IPS-18c (cell line): ENCODE results near the gene STAG2.

Experiments
- H3K4me3 ChIP-seq: 2 replicates; pipeline ENCODE4 v1.7.0; 2013; ENCODE audit warnings: low read depth, mild to moderate bottlenecking, low read length, moderate library complexity; ENCODE audit not compliant: insufficient read depth
- H3K9me3 ChIP-seq: one replicate; pipeline ENCODE4 v1.6.1; 2013; ENCODE audit warnings: mild to moderate bottlenecking, low read length, moderate library complexity; ENCODE audit not compliant: control insufficient read depth, insufficient read depth

Gene STAG2

GRCh38 chrX:123967497-123967896 is 6.0 kb downstream of the STAG2 start:
- Histone ChIP-seq H3K4me3 (no peak overlapping the region), H3K9me3 (peaks cover 2% of the 10 kb centered on the region)

DNA sequence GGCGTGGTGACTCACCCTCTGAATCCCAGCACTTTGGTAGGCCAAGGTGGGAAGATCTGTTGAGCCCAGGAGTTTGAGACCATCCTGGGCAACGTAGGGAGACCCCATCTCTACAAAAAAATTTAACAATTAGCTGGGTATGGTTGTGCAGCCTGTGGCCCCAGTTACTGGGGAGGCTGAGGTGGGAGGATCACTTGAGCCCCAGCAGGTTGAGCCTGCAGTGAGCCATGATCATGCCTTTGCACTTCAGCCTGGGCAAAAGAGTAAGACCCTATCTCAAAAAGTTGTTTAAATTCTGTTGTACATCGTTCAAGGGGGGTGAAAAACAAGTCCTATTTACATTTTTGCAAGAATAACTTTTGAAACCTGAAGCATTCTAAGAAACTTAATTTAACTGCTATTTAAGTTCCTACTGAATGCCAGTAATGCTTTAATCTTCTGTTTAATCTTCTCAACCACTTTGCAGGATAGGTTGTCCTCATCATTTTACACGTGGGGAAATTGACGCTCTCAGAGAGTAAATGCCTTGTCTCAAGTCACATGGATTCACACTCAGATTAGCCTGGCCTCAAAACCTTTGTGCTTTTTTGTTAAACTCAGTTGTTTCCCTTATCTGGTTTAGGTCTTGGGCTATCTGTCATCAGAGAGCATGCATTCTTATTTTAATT is 7.0 kb downstream of the STAG2 start:
- no peak overlapping the region for H3K4me3 ChIP-seq
- H3K9me3 ChIP-seq: peaks cover 2% of the 10 kb centered on the region

DNA sequence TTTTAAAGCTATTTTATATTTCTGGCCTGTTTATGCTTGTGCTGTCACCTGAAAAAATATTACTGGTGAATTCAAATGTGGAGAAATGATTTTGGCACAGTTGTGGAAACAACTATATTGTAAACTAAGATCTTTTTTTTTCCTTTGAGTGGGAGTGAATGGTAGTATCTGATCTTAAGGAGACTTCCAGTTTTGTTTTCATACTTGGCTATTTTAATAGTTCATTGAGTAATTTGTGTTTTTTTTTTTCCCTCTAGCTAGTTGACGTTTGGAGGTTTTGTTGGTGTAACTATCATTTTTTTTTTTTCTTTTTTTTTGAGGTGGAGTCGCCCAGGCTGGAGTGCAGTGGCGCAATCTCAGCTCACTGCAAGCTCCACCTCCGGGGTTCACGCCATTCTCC is 10.5 kb downstream of the STAG2 start:
- peaks cover 6% of the 10 kb centered on the region for H3K9me3 ChIP-seq

DNA sequence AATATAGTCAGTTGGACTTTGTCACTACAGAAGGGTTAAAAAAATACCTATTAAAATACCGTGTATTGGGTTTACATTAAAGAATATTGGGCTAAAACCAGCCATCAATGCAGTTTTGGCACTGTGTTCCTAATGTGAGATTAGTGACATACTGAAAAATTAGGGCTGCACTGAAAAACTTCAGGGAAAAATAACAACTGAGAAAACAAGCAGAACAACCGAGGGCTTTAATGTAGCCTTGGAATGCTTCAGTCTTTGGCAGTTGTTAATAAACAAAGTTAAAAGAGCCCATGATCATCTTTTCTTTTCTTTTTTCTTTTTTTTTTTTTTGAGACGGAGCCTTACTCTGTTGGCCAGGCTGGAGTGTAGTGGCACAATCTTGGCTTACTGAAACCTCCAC is 12.4 kb downstream of the STAG2 start:
- peaks cover 6% of the 10 kb centered on the region for H3K9me3 ChIP-seq
- no peak overlapping the region for H3K4me3 ChIP-seq

More for the DNA sequence above, 10.5 kb downstream of the STAG2 start:
- no peak overlapping the region for H3K4me3 ChIP-seq

DNA sequence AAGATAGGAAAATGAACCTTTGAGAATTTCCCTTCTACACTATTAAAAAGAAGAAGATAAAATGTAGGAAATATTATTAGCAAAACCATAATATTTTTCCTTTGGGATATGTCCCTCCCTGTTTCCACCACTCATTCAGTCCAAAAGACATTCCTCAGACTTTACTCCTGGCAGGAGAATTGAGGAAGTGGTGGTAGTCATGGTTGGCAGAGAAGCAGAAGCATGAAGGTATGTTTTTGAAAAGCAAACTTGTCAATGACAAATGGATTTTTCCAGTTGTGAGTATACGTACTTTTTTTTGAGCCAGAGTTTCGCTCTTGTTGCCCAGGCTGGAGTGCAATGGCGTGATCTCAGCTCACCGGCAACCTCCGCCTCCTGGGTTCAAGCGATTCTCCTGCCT is 13.7 kb downstream of the STAG2 start:
- Histone ChIP-seq H3K4me3 (no peak overlapping the region), H3K9me3 (peaks cover 6% of the 10 kb centered on the region)

DNA sequence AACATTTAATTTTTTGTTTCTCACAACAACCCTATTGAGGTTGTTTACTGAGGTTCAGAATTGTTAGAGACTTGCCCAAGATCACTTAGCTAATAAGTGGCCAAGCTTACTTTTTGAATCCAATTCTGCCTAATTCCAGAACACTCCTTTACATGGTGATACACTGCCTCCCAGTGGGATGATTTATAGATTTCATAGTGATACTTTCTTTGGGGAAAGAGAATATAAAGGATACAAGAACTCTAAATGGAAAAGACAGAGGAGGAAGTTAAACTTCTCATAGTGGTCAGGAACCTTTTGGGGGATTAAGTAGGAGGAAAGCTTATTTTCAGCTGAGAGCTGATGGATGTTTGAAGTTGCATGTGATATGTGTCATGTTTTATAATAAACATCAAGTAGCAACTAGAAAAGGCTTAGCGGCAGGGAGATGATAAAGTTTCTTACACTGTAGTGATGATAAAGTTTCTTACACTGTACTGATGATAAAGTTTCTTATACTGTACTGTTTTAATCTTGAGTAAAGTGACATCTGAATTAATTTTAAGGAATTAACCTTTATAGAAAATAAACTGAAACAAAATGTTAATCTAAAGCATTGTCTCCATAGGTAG is 15.3 kb downstream of the STAG2 start:
- Histone ChIP-seq H3K4me3 (no peak overlapping the region), H3K9me3 (peaks cover 3% of the 10 kb centered on the region)

- peaks cover 6% of the 10 kb centered on the region for H3K9me3 ChIP-seq
- H3K4me3 ChIP-seq: no peak overlapping the region
Measured at GRCh38 chrX:123983240-123983639, 21.7 kb downstream of the STAG2 start.

DNA sequence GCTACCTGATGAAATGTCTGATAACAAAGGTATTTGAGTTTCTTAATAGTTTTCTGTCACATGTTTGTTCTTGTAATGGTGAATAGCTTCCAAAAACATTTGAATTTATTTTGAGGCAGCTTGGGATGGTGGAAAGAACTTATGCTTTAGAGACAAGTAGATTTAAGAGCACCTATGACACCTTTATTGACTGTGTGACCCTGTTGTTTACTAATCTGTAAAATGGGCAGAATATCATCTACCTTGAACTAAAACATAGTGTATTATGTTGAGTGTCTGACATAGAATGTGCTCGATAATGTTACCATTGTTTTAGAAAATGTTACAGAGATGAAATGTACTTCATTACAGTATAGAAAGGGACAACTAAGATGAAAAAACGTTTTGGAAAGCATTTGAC is 24.9 kb downstream of the STAG2 start:
- Histone ChIP-seq H3K9me3 (peaks cover 6% of the 10 kb centered on the region), H3K4me3 (no peak overlapping the region)

DNA sequence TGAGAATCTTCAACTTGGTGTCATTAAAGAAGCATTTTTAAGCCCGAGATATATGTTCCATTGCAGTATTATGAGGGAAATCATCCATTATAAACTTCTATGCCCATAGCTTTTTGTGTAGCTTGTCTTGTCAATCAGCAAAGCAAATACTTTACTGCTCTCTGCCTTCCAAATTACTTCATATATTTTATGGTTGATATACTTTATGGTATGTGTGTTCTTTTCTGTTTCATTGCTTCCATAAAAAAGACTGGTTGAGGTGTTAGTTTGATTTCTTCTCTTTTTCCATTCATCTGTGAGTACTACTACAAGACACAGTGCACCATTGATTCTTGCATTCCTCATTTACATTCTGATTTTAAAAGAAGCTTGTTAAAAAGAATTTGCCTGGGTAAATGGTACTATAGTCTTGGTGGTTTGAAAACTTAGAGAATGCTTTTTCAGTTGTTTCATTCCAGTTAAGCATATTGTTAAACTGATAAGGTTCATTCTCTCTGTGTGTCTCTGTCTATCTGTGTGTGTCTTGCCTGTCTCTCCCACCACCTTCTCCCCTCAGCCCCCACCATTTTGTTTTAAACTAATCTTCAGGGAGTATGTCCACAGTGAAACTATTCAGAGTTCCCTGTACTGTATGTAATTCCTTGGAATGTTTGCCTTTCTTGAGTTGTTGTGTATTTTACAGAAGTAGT is 27.1 kb downstream of the STAG2 start:
- peaks cover 2% of the 10 kb centered on the region for H3K9me3 ChIP-seq
- H3K4me3 ChIP-seq: no peak overlapping the region

DNA sequence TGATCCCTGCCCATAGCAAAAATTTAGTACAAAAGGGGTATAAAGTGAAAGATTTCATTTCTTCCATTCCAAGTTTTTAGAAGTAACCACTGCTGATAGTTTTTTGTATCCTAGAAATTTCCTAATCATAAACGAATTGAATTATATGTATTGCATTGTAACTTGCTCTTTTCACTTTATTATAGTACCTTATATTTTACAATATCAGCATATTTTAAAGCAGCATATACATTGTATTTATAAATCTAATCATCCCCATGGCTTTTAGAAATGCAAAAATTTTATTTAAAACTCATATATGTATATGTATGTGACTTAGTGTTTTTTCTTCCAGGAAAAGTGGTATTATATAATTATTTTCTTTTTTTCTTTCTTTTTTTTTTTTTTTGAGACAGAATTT is 27.7 kb downstream of the STAG2 start:
- peaks cover 2% of the 10 kb centered on the region for H3K9me3 ChIP-seq

GRCh38 chrX:123990169-123990568 is 28.7 kb downstream of the STAG2 start:
- H3K4me3 ChIP-seq: no peak overlapping the region

More for the DNA sequence above, 27.7 kb downstream of the STAG2 start:
- H3K4me3 ChIP-seq: no peak overlapping the region

DNA sequence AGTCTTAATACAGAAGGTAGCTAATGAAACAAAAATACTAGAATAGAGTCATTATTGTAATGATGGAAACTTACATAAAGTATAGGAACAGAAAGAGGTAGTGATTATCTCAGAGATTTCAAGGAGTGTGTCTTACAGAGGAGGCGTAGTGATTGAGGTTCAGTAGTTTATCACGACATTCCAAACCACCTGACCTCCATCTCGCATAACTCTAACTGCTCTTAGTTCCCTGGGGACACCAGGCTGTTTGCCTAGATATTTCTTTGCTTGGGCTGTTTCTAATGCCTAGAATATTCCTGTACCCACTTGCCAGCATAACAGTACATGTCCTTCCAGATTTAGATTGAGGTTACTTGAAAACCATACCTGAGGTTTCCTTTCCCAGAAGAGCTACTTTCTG is 29.1 kb downstream of the STAG2 start:
- H3K9me3 ChIP-seq: no peaks in the 10 kb centered on the region
- no peak overlapping the region for H3K4me3 ChIP-seq

More at GRCh38 chrX:123990169-123990568, 28.7 kb downstream of the STAG2 start:
- no peaks in the 10 kb centered on the region for H3K9me3 ChIP-seq

DNA sequence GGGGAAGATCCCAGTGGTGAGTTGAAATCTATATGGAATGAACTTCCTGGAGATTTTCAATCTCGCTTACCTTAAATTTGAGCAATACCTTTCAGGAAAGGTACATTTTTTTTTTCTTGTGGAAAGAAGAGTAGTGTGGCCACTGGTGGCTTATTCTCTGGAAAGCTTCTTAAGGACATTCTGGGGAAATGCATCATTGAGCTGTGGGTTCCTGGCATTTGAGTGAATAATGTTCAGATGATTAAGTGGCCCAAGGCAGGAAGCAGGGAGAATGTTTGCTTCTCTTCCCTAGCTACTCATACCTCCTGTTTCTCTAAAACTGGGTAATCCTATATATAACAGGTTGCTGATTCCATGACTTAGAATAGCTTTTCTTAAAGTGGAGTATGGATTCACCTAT is 31.8 kb downstream of the STAG2 start:
- Histone ChIP-seq H3K4me3 (no peak overlapping the region), H3K9me3 (no peaks in the 10 kb centered on the region)

- H3K4me3 ChIP-seq: no peak overlapping the region
- no peaks in the 10 kb centered on the region for H3K9me3 ChIP-seq
Measured at GRCh38 chrX:123993904-123994635, 32.6 kb downstream of the STAG2 start.

DNA sequence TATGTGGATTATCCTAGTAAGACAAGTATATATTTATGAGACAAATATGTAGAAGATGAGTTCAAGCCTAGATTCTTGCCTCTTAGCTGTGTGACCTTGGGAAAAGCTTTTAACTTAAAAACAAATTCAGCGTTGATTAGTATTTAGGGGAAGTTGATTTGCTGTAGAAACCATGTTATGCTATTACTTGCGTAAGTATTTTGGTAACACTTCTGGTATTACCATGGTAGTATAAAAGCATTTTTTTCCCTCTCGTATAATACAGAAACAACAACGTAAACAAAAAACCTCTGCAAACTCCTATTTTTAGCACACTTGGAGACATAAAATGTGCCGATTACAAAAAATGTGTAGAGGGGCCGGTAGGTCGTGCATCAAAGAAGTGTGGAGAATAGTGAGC is 33.2 kb downstream of the STAG2 start:
- Histone ChIP-seq H3K4me3 (no peak overlapping the region), H3K9me3 (no peaks in the 10 kb centered on the region)

DNA sequence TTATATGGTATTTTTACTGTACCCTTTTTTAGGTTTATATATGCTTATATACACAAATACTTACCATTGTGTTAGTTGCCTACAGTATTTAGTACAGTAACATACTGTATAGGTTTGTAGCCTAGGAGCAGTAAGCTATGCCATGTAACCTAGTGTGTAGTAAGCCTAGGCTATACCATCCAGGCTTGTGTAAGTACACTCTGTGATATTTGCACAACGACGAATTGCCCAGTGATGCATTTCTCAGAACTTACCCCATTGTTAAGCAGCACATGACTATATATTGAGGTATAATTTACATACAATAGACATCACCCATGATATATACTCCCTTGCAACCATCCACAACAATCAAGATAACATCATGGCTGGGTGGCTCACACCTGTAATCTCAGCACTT is 40.1 kb downstream of the STAG2 start:
- no peak overlapping the region for H3K4me3 ChIP-seq
- no peaks in the 10 kb centered on the region for H3K9me3 ChIP-seq

DNA sequence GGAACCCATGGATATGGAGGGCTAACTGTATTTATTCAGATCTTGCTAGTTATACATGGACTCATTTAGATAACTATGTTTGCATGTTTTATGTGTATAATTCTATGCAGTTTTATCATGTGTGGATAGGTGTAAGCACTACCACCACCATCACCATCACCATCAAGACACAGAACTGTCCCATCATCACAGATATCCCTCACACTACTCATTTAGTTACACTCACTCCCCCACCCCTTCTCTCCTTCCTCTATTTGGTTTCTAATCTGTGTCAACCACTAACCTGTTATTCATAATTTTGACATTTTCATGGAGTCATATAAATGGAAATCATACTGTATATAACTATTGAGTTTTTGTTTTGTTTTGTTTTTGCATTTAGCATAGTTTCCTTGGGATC is 43.7 kb downstream of the STAG2 start:
- Histone ChIP-seq H3K4me3 (no peak overlapping the region), H3K9me3 (no peaks in the 10 kb centered on the region)

GRCh38 chrX:124010157-124010556 is 48.7 kb downstream of the STAG2 start:
- Histone ChIP-seq H3K9me3 (no peaks in the 10 kb centered on the region), H3K4me3 (no peak overlapping the region)
